CD4-positive, alpha-beta T cell treated with Interferon gamma for 1 hour (primary cell): ENCODE data around the gene AAR2.

Experiments
- DNase-seq: peaks from one replicate; pipeline ENCODE4 v3.0.0-alpha.2; 2020

AAR2 gene, protein sequence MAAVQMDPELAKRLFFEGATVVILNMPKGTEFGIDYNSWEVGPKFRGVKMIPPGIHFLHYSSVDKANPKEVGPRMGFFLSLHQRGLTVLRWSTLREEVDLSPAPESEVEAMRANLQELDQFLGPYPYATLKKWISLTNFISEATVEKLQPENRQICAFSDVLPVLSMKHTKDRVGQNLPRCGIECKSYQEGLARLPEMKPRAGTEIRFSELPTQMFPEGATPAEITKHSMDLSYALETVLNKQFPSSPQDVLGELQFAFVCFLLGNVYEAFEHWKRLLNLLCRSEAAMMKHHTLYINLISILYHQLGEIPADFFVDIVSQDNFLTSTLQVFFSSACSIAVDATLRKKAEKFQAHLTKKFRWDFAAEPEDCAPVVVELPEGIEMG

DNA sequence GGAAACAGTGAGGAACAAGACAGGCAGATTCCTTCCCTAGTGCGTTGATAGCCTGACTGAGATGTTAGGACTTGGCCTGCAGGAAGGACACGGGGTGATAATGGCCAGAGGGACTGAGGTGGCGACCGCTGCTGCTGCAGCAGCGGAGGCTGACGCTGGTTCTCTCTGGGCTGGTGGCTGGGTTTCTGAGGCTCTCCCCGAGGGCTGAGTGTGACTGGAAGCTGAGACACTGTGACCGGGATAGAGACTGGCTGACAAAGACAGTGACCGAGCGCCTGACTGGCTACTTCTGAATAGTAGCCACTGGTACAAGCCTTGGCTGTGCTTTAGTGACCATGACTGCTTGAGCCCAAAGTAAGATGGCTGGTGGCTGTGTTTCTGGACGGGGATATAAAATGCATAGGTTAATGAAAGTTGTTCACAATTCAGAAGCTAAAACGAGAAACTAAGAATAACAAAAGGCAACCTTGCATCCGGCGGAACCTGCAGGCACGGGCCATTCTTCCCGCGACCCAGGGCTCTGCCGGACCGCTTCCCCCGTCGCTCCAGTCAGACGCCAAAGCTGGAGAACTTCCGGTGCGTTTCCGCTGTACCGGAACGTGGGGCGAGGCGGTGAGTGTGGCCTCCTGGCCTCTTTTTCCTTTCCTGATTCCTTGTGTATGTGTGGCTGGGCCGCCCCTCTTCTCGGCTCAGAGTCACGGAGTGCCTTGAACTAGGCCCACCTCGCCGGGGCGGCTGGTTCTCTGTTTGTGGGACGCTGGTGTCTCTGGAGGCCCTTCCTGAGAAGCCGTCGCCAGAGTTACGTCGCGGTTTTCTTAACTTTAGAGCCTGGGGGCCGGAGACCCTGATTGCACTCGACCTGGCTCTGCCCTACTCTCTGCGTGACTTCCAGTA lies at the start of gene AAR2:
TSS of gene AAR2 (plus strand) at position 587 of the 894 bp plus-strand sequence. CDS start 3,391 bp downstream, outside the sequence.
- DNase-seq: peak; percentile 67

DNA sequence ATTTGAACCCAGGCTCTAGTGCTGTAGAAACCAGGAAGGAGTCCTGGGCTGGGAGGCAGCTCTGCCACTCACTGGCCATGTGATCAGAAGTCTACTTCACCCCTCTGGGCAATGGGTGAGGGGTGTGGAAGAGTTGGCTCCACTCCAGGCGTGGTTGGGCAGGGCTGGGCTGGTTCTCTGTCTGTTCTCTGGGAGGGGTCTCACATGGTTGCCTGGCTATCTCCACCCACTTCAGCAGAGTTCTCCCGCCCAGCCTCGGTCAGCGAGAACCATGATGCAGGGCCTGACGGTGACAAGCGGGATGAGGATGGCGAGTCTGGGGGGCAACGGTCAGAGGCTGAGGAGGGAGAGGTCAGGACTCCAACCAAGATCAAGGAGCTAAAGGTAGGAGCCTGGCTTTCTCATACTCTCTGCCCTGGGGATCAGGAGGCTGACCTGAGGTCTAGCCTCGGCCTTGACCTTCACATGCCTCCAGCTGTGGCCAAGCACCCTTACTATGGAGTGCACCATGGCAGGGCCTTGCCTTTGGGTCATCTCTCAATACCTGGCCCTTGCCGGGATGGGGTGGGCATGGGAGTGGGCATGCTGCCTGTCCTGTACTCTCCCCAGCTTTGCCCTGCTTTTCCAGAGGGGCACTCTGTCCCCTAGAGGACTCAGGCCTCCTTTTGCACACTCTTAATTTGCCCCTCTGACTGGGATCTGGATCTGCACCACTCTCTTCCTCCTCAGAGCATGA lies 42.1 kb upstream of the AAR2 start:
- no peak for DNase-seq

DNA sequence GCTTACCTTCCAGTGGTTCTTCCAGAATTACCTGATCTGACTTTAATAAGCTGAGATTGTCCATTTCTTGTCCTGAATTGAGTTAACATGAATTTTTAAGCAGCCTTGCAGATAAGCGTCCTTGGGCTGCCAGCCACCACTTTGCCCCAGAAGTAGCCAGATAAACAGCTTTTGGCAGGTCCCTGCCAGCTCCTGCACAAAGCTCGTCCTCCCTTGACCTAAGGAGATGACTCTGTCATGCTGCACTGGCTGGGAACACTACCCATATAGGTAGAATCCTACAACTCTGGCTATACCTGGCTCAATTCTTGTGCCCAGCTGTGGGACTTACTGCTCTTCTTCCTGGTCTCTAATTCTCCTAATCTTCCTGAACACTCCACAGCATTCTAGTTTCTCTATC lies 39.6 kb upstream of the AAR2 start:
- DNase-seq: no peak

DNA sequence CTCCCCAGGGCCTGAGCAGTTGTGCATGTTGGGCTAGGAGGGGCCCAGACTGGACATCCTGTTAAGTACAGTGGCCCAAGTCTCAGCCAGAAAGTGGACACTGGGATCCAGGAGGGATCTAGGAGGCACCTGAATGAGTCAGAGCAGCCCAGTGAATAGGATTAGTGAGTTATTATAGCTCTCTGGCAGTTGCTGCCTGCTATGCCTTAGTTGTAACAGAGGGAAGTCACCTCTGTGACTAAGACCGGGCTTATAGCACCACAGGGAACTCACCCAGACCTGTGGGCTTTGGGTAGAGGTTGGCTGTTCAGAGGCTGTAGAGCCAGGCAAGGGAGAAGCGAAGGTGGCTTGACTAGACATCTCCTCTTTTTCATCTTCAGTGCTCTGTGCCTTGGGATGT lies 39.0 kb upstream of the AAR2 start:
- DNase-seq: no peak

DNA sequence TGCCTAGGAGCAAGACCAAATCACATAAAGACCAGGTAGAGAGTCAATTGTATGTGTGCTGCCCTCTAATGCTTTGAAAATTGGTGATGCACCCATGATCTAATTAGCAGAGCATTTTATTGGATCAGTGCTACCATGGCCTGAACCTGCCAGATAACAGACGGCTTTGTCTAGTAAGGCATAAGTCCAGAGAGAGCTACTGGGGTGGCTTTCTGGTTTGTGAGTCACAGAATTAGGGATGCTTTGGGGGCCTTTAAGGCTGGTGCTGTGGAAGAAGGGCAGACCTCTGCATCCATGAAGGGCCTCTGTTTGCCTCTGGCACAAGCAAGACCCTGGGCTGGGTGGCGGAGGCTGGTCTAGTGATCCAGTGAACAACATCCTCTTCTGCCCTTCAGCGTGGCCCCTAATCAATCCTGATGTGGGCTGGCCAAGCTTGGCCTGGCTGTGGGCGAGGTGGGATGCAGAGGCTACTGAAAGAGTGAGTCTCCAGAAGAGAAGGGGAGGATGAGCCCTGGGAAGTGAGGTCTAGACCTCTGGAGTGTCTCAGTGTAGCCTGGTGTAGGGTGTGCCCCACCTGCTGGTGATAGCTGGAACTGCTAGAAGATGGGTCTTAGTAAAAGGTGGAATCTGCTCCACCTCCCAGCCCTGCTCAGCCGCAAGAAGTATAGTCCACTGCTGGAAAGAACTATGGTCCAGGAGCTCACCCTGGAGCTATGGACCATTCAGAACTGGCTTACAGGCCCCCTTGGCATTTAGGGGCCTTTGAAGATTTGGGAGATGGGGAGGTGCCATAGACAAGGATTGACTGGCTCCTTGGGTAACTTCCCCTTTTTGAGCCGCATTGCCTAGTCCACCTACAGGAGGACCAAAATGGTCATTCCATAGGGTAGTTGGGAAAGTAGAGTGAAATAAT lies 36.7 kb upstream of the AAR2 start:
- DNase-seq: peak; percentile 53

DNA sequence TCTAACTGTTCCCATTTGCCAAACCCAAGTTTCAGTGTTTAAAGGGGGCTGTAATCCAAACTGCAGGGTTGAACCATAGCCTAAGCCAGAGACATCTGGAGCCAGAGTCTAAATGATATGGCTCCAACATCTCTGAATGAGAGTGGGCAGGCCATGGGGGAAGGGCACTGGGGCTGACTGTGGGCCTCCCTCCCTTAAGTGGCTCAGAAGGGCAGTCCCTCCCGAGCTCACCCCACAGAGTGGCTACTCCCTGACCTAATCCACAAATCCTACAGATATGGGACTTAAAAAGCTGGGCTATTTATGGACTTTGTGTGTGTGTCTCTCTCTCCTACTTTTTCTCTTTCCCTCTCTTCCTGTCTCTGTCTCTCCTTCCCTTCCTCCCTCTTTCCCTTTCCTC lies 35.8 kb upstream of the AAR2 start:
- no peak for DNase-seq

DNA sequence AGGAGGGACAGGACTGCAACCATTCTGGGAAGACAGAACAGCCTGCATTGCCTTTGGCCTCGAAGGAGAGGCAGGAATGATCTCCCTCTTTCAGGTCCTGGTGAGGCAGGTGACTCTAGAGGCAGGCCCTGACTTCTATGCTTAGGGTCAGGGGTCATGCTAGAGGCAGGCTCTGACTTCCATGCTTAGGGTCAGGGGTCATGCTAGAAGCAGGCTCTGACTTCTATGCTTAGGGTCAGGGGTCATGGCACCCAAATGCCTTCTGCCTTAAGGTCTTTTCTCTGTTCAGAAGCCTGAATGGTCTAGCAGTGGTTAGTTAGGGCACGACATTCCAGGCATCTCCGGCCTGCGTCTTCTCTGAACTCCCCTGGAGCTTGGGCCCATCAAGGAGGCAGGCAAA lies 35.1 kb upstream of the AAR2 start:
- DNase-seq: no peak

DNA sequence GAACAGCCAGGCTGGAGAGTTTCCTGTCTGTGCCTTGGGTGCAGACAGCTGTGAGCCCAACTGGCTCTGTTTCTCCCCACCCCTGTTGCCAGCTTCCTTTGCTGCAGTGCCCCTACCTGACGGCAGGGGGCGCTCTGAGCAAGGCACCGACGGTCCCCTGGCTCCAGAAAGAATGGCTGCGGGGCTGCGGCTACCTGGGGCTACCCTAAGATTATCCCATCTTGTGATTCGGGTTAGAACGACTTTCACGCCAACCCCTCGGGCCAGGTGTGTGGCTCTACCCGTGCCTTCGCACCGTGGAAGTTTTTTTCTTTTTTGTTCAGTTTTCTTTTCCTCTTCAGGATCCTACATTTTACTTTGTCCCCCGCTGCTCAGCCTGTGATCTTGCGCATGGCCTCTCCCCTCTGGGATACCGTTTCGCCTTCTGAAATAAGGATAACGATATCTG lies 33.4 kb upstream of the AAR2 start:
- DNase-seq: peak; percentile 61

DNA sequence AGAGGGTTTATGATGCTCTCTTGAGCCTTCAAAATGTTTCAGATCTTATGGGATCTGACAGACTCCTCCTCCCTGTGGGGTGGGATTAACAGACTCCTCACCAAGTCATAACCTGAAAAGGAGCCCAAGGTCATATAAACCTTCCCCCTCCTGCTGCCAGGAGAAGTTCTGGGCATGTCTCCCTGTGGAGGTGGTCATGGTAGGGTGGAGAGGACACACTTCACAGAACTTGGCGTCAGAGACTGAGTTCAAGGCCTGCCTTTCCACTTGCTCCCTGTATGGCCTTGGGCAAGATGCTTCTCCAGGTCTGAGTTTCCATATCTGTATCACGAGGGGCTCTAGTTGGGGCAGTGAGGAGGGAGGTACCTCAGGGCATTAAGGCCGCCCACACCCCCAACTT lies 32.4 kb upstream of the AAR2 start:
- no peak for DNase-seq

DNA sequence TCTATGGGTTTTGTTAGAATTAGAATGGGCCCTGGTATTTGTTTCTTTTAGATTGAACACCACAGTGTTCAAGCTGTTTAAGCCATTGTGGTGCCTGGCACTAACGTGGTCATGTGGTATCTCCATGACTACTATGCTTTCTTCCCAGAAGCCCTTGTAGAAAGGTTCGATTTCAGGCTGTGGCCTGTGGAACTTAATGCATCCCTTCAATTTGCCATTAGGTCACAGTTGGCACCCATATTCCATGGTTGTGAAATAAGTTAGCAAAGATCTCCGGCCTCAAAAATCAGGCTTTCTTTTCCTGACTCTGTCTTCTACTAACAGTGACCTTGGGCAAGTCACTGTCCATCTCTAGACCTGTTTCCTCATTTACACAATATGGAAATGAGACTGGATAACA lies 31.3 kb upstream of the AAR2 start:
- DNase-seq: no peak

DNA sequence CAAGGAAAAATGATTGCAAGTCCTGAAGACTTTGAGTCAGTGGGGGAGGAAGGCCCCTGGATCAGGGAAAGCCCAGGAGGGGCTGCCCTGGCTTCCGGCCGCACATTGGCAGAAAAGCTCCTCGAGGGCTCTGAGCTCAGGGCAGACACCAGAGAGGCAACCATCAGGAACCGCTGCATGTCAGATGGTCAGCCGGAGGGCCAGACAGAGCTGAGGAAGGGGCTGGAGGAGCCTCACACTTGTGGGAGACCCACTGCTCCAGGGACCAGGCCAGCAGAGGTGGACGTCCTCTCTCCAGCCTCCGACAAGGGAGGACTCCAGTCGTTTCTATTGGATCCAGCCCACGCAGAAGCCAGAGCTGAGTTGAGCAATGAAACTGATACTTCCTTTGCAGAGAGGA lies 30.2 kb upstream of the AAR2 start:
- DNase-seq: no peak

DNA sequence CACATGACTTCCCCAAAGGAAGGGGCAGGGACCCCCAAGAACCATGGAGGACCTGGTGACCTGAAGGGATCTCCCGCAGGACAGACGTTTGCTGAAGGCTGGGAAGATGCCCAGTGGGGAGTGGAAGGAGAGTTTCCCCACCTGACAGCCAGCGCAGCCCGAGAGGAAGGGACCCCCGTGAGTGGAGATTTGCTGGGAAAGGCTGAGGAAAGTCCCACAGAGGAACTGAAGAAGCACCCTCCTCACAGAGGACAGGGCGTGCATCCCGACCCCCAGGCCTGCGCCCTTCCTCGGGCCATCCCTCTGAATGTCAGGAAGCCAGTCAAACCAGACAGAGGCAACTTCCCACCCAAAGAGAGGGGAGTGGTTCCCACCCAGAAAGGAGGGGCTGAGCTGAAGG lies 29.6 kb upstream of the AAR2 start:
- DNase-seq: no peak

DNA sequence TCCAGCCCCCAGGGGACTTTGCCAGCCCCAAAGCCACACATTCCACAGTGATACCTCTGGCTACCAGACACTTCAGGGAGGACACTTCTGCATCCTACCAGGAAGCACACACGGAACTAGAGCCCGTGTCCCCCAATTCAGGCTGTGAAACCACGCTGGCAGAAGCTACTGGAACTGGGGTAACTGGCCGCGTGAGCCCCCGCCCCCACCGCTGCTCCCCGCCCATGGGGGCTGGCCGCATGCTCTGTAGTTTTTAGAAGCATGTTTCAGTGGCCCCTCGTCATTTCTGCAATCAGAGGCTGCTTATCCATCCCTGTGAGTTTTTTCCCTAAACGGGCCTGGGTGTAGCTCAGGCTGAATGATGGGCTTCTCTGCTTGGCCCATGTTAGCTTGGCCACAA lies 28.7 kb upstream of the AAR2 start:
- DNase-seq: no peak

DNA sequence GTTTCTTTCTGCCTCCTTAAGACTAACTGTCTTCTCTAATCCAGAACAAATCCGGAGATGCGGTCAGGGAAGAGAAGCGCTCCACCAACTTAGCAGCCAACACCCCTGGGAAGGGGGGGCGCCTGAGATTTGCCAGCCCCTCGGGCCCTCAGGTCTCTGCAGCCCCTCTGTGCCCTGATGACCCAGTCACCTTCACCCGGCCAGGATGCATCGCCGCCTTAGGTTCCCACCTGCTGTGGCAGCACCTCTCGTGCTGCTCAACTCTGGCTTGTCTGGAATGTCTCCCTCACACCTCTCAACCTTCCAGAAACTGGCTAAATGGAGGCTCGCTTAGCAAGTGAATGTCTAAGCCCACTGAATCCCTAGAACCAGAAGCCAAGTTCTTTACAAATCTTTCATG lies 28.0 kb upstream of the AAR2 start:
- DNase-seq: no peak

DNA sequence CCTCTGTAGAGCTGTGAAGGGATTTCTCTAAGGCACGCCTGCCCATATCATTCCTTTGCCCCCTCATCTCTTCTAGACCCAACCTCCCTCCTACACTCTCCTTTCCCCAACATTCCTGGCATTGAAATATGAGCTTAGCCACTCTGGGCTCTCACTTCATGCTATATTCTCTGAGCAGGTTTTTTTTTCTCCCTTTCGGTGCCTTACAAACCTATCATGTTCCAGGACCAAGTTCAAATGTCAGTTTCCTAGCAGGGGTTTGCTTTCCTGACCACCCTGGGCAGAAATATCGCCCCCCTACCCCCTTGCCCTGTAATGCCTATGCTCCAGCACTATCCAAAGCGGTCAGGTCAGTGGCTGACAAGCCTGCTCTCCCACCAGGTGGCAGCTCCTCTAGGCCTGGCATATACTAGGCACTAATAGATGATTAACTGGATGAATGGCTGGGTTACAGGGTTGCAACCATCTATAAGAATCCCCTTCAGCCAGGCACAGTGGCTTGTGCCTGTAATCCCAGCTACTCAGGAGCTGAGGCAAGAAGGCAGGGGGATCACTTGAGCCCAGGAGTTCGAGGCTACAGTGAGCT lies 25.7 kb upstream of the AAR2 start:
- no peak for DNase-seq

DNA sequence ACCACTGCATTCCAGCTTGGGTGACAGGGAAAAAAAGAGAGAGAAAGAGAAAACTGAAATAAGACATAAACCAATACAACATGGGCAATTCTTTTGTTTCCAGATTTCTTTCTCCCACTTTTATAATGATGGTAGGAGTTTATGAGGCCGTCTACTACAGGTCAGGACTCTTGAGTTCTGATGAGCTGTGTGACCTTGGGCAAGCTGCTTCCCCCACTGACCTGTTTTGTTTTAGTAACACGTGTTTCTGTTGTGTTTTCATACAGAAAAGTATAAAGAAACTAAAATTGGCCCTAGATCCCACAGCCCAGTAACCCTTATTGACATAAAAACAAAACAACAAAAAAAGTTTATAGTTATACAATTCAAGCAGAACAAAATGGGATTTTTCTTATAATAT lies 22.9 kb upstream of the AAR2 start:
- no peak for DNase-seq

DNA sequence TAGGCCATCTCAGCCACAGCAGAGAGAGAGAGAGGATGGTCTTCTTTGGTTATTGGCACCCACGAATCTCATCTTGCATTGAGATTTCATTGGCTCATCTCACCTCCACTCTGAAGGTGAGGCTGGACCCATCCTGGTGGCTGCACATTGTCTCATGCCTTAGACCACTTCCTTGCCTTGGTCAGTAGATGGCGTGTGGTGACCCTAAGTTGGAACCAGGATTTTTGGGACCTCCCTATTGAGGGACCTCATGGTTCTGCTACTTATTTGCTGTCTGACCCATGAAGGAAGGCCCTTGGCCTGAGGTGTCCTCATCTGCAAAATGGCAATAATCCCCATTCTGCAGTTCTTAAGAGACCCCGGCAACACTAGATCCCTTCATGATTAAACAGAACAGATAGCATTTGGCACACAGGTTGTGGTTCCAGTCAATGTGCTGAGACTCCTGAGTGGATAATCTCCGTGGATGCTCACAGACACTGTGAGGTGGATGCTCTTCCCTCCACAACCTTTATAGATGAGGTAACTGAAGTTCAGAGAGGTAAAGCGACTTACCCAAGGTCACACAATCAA lies 21.5 kb upstream of the AAR2 start:
- peak; percentile 17 for DNase-seq

DNA sequence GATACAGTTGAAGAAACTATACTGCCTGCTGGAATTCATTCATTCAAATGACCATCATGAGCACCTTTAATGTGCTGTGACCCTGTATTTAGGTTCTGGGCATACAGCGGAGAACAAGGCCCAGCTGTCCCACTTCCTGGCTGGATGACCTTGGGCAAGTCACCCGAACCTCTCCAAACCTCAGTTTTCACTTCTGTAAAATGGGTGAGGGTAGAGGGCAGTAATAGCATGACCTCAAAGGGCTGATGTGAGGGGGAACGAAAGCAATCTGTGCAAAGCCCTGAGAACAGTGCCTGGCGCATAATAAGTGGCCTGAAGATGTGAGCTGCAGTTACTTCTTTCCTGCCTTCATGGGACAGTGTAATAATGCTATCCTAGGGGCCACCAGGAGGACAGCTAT lies 20.5 kb upstream of the AAR2 start:
- DNase-seq: no peak

DNA sequence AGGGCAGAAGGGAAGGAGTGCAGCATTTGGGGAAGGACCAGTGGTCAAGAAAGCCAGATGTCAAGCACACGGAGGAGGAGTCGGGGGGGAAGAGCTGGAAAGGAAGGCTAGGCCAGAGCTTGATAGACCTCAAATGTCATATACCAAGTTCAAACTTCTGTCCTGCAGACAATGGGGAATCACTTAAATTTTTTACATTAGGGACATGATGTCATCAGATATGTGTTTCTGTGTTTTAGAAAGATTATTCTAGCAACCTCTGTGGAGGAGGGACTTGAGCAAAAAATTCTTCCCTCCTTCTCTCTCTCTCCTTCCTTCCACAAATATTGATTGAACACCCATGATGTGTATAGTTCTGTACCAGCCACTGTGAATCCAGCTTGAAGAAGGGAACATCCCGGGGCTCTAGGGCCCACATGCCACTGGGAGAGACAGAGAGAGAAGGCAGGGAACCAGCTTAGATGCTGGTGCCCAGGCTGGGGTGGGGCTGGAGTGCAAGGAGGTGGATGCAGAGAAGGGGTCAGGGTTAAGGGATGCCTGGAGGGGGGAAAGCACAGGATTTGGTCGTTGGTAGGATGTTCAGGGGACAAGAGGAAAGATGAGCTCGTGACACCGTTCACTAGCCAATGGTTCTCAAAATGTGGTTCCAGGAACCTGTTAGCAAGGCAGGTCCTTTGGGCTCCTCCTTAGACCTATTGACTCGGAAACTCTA lies 19.8 kb upstream of the AAR2 start:
- DNase-seq: no peak

DNA sequence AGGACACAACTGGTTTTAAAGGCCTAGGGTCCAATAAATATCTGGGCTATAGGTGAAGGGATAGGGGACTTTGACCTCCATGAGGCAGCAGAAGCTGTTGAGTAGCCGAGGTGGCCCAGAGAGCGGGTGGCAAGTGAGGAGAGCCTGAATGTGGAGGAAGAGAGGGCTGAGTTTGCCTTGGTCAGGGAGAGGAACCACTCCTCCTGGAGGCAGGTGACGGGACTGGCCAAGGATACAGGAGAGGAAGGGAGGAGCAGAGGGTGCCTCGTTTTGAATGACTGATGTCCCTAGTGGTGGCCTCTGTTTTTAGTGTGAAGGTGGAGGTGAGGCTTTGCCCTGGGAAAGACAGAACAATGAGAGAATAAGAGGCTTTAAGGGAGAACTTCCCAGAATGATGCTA lies 19.1 kb upstream of the AAR2 start:
- DNase-seq: no peak
